Neural cell (in vitro differentiated cells): Measurements from ENCODE around the gene NCOA7. TPM values are rescaled to one million over a fixed set of nuclear protein-coding genes. Genes with fewer than 3 reads are reported as not detected.
"Not testable (repeated sequence)": the region's sequence is repeated elsewhere in the genome, so short reads cannot be mapped to it uniquely, and the experiment has no call there.

Source experiments
- H2AFZ ChIP-seq: fragments of 200-600, 300-800 bp; sonication (generic), shearing (Covaris generic); 2 replicates; pipeline ENCODE4 v1.6.0; 2014; ENCODE audit warnings: low read depth, mild to moderate bottlenecking, antibody characterized with exemption, low read length, moderate library complexity
- H3F3A ChIP-seq: fragments of 200-600 bp; shearing (Covaris generic); 2 replicates; pipeline ENCODE4 v1.6.1; 2016; ENCODE audit warnings: mild to moderate bottlenecking, moderate library complexity, mixed read lengths, antibody characterized with exemption, low read length; ENCODE audit not compliant: insufficient read depth, poor library complexity, severe bottlenecking
- H3K27ac ChIP-seq: fragments of 200-600, 300-800 bp; sonication (generic), shearing (Covaris generic); 2 replicates; pipeline ENCODE4 v1.5.1; 2014; ENCODE audit warnings: mild to moderate bottlenecking, low read length, moderate library complexity
- H3K27me3 ChIP-seq: fragments of 300-800, 200-600 bp; sonication (generic), shearing (Covaris generic); 2 replicates; pipeline ENCODE4 v1.6.0; 2014; ENCODE audit warnings: mild to moderate bottlenecking, low read depth, low read length, moderate library complexity; ENCODE audit not compliant: insufficient read depth
- H3K36me3 ChIP-seq: fragments of 300-800, 200-600 bp; sonication (generic), shearing (Covaris generic); 2 replicates; pipeline ENCODE4 v1.5.1; 2014; ENCODE audit warnings: mild to moderate bottlenecking, antibody characterized with exemption, low read length, moderate library complexity; ENCODE audit not compliant: insufficient read depth
- H3K4me2 ChIP-seq: fragments of 300-800, 200-600 bp; sonication (generic), shearing (Covaris generic); 2 replicates; pipeline ENCODE4 v1.6.0; 2014; ENCODE audit warnings: mild to moderate bottlenecking, low read length
- H3K4me3 ChIP-seq: fragments of 300-800, 200-600 bp; sonication (generic), shearing (Covaris generic); 2 replicates; pipeline ENCODE4 v1.5.1; 2014; ENCODE audit warnings: mild to moderate bottlenecking, low read length, moderate library complexity
- H3K79me2 ChIP-seq: fragments of 200-600 bp; shearing (Covaris generic); replicated peaks from 2 replicates; pipeline ENCODE4 v1.6.0; 2014; ENCODE audit warnings: mild to moderate bottlenecking, low read length, moderate library complexity; ENCODE audit not compliant: insufficient read depth
- H3K9ac ChIP-seq: fragments of 300-800, 200-600 bp; sonication (generic), shearing (Covaris generic); 2 replicates; pipeline ENCODE4 v1.6.1; 2016; ENCODE audit warnings: mild to moderate bottlenecking, low read length, mixed read lengths
- H3K9me2 ChIP-seq: fragments of 200-600 bp; shearing (Covaris generic); 2 replicates; pipeline ENCODE4 v1.6.1; 2016; ENCODE audit warnings: mild to moderate bottlenecking, low read length, mixed read lengths; ENCODE audit not compliant: insufficient read depth
- H3K9me3 ChIP-seq: fragments of 200-600, 300-800 bp; sonication (generic), shearing (Covaris generic); 2 replicates; pipeline ENCODE4 v1.6.1; 2016; ENCODE audit warnings: mild to moderate bottlenecking, mixed run types, low read length, moderate library complexity, mixed read lengths
- H4K20me1 ChIP-seq: fragments of 200-600 bp; shearing (Covaris generic); 2 replicates; pipeline ENCODE4 v1.6.1; 2016; ENCODE audit warnings: mild to moderate bottlenecking, mixed run types; ENCODE audit not compliant: insufficient read depth
- EP300 ChIP-seq: fragments of 450-650 bp; conservative IDR thresholded peaks from 2 replicates; pipeline ENCODE4 v1.6.1; 2014; ENCODE audit warnings: antibody characterized with exemption, mild to moderate bottlenecking, moderate library complexity; ENCODE audit not compliant: poor library complexity, severe bottlenecking
- EZH2 ChIP-seq: fragments of 200-600, 300-800 bp; shearing (Covaris generic), sonication (generic); IDR thresholded peaks from 2 replicates; pipeline ENCODE4 v1.6.1; 2014; ENCODE audit warnings: antibody characterized with exemption, low read length, borderline replicate concordance, mild to moderate bottlenecking; ENCODE audit not compliant: insufficient read depth, poor library complexity, severe bottlenecking
- MXI1 ChIP-seq: fragments of 450-650 bp; conservative IDR thresholded peaks from 2 replicates; pipeline ENCODE4 v1.6.1; 2014; ENCODE audit warnings: antibody characterized with exemption, mild to moderate bottlenecking; ENCODE audit not compliant: poor library complexity, severe bottlenecking
- POLR2AphosphoS5 ChIP-seq: IDR thresholded peaks from 2 replicates; pipeline ENCODE4 v1.6.1; 2012
- RAD21 ChIP-seq: fragments of 450-650 bp; conservative IDR thresholded peaks from 2 replicates; pipeline ENCODE4 v1.6.1; 2014; ENCODE audit warnings: antibody characterized with exemption, mild to moderate bottlenecking, moderate library complexity
- REST ChIP-seq: IDR thresholded peaks from 2 replicates; pipeline ENCODE4 v1.6.1; 2012; ENCODE audit warnings: borderline replicate concordance
- SMC3 ChIP-seq: fragments of 450-650 bp; conservative IDR thresholded peaks from 2 replicates; pipeline ENCODE4 v1.6.1; 2014; ENCODE audit warnings: antibody characterized with exemption, mild to moderate bottlenecking, moderate library complexity; ENCODE audit not compliant: poor library complexity
- TAF1 ChIP-seq: IDR thresholded peaks from 2 replicates; pipeline ENCODE4 v1.6.1; 2012; ENCODE audit warnings: low read depth
- polyA plus RNA-seq: library from polyadenylated mRNA; depleted of rRNA; stranded (reverse); fragments of >200 nt; gene quantifications from 2 replicates; pipeline ENCODE4 v1.2.3, GENCODE V29; 2014
- TF ChIP-seq, protein P1 (sequence below): fragments of 450-650 bp; IDR thresholded peaks from 2 replicates; pipeline ENCODE4 v1.5.1; 2014; ENCODE audit warnings: antibody characterized with exemption, mild to moderate bottlenecking, moderate library complexity; ENCODE audit not compliant: poor library complexity, severe bottlenecking

NCOA7 gene
- polyA plus RNA-seq, 1 donor from 2014 or later: 17.1 TPM

GRCh38 chr6:125846292-125847024 lies 55.7 kb downstream of the NCOA7 start:
- no peak overlapping the region for H3K27ac ChIP-seq
- H3K79me2 ChIP-seq: no peaks in the 10 kb centered on the region
- H3K9me3 ChIP-seq: no peaks in the 10 kb centered on the region
- no peak overlapping the region for H3K9ac ChIP-seq
- H3K4me2 ChIP-seq: no peak overlapping the region
- TF ChIP-seq MXI1 (no peak), EZH2 (no peak), TAF1 (no peak), REST (no peak), POLR2AphosphoS5 (no peak), SMC3 (no peak), RAD21 (no peak), EP300 (no peak)
- TF ChIP-seq, protein P1, sequence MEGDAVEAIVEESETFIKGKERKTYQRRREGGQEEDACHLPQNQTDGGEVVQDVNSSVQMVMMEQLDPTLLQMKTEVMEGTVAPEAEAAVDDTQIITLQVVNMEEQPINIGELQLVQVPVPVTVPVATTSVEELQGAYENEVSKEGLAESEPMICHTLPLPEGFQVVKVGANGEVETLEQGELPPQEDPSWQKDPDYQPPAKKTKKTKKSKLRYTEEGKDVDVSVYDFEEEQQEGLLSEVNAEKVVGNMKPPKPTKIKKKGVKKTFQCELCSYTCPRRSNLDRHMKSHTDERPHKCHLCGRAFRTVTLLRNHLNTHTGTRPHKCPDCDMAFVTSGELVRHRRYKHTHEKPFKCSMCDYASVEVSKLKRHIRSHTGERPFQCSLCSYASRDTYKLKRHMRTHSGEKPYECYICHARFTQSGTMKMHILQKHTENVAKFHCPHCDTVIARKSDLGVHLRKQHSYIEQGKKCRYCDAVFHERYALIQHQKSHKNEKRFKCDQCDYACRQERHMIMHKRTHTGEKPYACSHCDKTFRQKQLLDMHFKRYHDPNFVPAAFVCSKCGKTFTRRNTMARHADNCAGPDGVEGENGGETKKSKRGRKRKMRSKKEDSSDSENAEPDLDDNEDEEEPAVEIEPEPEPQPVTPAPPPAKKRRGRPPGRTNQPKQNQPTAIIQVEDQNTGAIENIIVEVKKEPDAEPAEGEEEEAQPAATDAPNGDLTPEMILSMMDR: no peak
- H3K4me3 ChIP-seq: no peak overlapping the region
- H2AFZ ChIP-seq: no peak overlapping the region
- no peaks in the 10 kb centered on the region for H3K36me3 ChIP-seq
- no peaks in the 10 kb centered on the region for H3F3A ChIP-seq
- no peaks in the 10 kb centered on the region for H3K27me3 ChIP-seq
- H3K9me2 ChIP-seq: no peaks in the 10 kb centered on the region
- H4K20me1 ChIP-seq: no peaks in the 10 kb centered on the region

GRCh38 chr6:125848286-125848685 lies 57.5 kb downstream of the NCOA7 start:
- not testable (repeated sequence) for H3K36me3 ChIP-seq

GRCh38 chr6:125850361-125850760 lies 59.6 kb downstream of the NCOA7 start:
- Histone ChIP-seq H3K9me2 (no peaks in the 10 kb centered on the region), H3F3A (no peaks in the 10 kb centered on the region), H3K4me3 (no peak overlapping the region), H3K4me2 (no peak overlapping the region), H3K79me2 (no peaks in the 10 kb centered on the region), H4K20me1 (no peaks in the 10 kb centered on the region), H3K9ac (no peak overlapping the region), H3K9me3 (no peaks in the 10 kb centered on the region), H3K27me3 (no peaks in the 10 kb centered on the region), H2AFZ (no peak overlapping the region), H3K27ac (no peak overlapping the region), H3K36me3 (no peaks in the 10 kb centered on the region)
- TF ChIP-seq RAD21: no peak
- TF ChIP-seq TAF1: no peak
- no peak for TF ChIP-seq REST
- no peak for TF ChIP-seq SMC3
- TF ChIP-seq, protein P1: no peak
- TF ChIP-seq EZH2: no peak
- TF ChIP-seq POLR2AphosphoS5: no peak

More at GRCh38 chr6:125848286-125848685, 57.5 kb downstream of the NCOA7 start:
- not testable (repeated sequence) for H3K9ac ChIP-seq, H3K4me2 ChIP-seq, H3F3A ChIP-seq, H4K20me1 ChIP-seq, H2AFZ ChIP-seq, H3K4me3 ChIP-seq, H3K27me3 ChIP-seq, H3K79me2 ChIP-seq, H3K27ac ChIP-seq, H3K9me2 ChIP-seq, H3K9me3 ChIP-seq
